D341Med (cell line): ENCODE results near the gene RAB38.
A peak's percentile ranks its signal among the peaks of the same experiment; 100 is the strongest.

Source experiments
- DNase-seq: peaks from one replicate; pipeline ENCODE4 v3.0.0; 2012; ENCODE audit warnings: low spot score

The RAB38 gene

DNA sequence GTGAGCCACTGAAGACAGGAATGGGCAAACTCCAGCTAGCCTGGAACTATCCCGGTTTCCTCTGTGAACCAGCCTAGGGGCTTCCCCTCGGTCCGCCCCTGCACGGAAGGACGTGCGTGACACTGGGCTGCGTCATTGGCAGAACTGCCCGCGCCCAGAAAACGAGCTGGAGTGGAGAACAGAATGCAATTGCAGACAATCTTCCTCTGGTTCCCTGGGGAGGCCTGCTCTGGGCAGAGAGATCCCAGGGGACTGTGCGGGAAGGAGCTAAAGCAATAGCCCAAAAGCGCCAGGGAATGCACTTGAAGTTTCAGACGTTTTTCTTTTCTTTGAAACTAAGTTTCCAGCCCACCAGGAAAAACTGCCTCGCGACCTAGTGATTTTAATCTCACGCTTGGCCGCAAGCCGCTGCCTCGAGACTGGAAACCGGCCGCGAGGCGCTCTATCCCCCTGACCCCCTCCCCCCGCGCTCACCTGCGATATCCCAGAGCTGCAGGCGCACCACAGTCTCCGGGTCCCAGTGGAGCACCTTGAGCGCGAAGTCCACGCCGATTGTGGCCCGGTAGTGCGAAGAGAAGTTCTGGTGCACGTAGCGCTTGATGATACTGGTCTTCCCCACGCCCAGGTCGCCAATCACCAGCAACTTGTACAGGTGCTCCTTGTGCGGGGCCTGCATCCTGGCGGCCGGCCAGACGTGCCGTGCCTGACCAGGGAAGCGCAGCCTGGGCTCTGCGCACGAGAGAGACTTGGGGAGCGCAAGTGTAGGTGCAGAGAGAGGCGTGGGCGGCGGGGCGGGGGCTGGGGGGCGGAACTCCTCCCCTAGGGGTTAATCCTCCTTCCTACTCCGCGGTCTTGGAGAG is at the start of gene RAB38:
Gene RAB38, minus strand, starts transcription at position 735 of the 860 bp plus-strand sequence. Its CDS starts 59 bp downstream, at position 676.
- peak; percentile 65 for DNase-seq

GRCh38 chr11:88213406-88213805 is 38.2 kb upstream of the RAB38 start:
- DNase-seq, result no peak

DNA sequence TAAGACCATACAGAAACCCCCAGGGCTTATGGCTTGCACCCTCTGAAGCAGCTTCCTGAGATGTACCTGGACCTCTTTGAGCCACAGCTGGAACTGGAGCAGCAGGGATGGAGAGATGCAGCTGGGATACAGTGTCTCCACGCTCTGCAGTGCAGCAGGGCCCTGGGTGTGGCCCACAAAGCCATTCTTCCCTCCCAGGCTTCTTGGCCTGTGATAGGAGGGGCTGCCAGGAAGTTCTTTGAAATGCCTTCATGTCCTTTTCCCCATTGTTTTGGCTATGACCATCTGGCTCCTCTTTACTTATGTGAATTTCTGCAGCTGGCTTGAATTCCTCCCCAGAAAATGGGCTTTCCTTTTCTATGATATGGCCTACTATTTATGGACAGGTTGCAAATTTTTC is 37.1 kb upstream of the RAB38 start:
- no peak for DNase-seq

GRCh38 chr11:88208745-88209144 is 33.5 kb upstream of the RAB38 start:
- DNase-seq, result no peak

- DNase-seq, result no peak
These were observed 31.5 kb upstream of the RAB38 start for GRCh38 chr11:88206751-88207150.

DNA sequence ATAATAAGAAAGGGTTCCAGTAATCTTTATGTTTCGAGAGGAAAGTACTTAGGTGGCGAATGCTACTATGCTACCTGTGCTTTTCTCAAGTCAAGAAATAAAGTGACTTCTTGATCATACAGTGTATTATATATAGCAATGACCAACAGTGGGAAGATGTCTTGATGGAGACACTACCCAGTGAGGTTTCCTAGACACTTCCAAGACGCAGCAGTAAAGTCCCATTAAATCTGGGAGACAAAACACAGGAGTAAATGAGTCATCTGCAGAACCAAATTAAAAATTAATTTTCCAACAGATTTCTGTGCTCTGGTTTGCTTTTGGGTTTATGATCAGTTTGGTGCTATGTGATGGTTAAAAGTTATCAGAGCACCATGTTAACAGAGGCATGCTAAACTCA is 29.1 kb upstream of the RAB38 start:
- DNase-seq, result no peak

DNA sequence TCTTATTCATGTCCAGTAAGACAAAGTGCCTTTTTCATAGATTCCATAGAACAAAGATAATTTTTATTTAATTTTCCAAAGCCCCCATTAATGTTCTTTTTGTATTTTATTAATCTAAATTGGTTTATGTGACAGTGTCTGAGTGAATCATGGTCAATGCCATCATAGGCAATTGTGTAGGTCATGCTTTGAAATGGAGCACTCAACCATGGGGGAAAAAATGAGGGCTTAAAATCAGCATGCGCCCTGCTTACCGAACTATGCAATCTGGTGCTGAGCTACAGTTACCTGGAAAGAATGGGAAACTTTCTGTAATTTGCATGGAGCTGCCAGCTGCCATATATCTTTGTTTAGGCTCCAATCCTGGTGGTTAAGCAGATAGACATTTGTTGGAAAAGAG is 28.4 kb upstream of the RAB38 start:
- no peak for DNase-seq

GRCh38 chr11:88202498-88202897 is 27.3 kb upstream of the RAB38 start:
- DNase-seq, result no peak

GRCh38 chr11:88196393-88196792 is 21.1 kb upstream of the RAB38 start:
- no peak for DNase-seq

GRCh38 chr11:88195908-88196307 is 20.7 kb upstream of the RAB38 start:
- no peak for DNase-seq

DNA sequence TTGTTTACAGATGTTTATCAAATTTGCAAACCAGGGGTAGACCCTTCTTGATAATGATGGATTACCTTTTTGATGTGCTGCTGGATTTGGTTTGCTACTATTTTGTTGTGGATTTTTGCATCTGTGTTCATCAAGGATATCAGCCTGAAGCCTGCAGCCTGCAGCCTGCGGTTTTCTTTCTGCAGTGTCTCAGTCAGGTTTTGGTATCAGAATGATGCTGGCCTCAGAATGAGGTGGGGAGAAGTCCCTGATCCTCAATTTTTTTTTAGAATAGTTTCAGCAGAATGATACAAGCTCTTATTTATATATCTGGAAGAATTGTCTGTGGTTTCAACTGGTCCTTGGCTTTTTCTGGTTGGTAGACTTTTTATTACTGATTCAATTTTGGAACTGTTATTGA is 19.7 kb upstream of the RAB38 start:
- no peak for DNase-seq

- DNase-seq, result no peak
These were observed 18.0 kb upstream of the RAB38 start for GRCh38 chr11:88193278-88193677.

GRCh38 chr11:88188932-88189253 is 13.7 kb upstream of the RAB38 start:
- no peak for DNase-seq

DNA sequence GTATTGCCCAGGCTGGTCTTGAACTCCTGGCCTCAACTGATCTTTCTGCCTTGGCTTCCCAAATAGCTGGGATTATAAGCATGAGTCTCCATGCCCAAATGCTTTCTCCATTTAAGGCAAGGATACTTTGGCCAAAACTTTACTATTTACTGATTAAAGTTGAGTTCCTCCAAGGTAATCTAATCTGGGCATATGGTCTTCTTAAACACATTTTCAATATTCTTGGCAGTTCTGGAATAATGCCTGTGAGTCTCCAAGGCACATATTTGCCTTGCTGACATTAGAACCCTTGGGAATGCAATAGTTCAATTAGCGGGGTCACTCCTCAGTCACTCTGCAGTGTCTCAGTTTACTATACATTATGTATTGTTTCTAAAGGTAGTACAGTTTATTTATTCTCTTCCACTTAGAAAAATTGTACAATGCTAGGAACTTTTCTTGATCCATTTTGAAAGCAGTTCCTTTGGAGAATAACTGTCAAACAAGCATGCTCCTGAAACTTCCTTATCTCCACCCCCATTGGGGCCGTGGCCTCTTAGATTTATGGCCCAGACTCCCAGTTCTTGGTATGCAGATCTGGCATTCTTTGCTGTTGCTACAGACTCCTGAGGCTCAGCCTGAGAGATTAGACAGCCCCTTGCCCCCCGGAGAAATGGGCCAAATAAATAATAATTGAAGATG is 13.1 kb upstream of the RAB38 start:
- peak; percentile 33 for DNase-seq

DNA sequence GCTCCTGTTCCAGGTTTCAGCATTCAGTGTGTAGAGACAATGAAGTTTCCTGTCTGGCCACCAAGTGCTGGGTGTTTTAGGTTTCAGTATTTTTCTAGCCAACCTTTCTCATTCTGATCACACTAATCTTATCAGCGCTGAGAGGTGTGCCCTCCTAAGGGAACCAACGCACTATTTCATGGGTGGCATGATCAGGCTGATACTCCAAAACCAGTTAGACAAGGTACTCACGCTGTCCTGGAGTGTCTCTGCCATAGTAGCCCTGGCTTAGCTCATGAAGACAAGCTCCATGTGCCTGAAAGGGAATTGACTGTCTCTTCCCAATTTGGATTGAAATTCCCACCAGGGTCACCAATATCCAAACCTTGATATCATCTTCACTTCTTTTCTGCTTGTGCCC is 8.0 kb upstream of the RAB38 start:
- no peak for DNase-seq

DNA sequence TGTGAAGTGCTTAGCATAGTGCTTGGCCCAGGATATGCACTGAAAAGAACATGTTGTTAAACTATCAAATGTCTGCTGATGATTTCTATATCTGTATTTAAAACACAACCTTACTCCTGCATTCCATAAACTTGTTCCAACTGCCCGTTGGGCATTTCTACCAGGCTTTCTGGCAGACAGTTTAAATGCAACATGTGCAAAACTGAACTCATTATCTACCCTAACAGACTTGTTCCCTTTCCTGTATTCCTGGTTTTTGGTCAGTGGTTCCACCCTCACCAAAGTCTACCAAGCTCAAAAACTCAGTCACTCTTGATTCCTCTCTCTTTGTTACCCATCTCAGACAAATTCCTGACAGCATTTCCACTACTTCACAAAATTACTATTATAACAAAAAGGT is 6.5 kb upstream of the RAB38 start:
- DNase-seq, result no peak

GRCh38 chr11:88179971-88180629 is 4.9 kb upstream of the RAB38 start:
- no peak for DNase-seq

DNA sequence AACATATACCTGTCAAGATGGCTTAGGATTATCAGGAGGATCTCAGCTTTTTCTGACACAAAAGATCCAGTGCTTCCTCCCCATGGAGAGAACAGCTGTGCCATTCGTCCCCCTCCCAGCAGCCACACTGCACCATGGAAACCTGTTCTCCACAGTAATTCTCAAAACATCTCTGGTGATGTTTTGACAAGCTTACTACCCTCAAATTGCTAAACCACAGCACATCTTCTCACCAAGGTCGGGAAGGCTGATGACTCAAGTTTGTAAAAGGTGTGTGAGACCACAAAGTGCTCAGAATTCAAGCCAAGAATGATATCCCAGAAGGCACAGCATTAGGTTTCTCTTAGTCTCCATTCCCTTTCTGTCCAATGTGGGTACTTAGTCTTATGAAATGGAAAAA is 3.9 kb upstream of the RAB38 start:
- DNase-seq, result no peak

DNA sequence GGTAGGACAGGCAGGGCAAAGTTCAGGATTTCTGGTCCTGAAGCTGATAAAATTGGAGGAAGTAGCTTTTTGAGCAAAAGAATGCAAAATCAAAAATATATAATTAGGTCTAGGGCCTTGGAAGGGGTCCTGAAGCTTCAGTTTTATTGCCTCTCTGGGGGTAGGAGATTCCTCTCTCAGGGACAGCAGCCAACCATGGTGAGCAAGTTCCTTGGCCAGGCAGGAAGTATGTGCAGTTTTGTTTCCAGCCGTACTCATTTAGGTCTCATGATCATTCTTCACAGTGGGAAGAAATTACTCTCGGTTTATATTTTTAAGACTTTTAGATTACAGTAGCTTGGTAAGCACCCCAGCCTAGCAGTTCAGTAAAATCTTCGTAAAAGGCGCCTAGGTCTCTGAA is 2.9 kb upstream of the RAB38 start:
- DNase-seq, result no peak

GRCh38 chr11:88175569-88176075 is 379 bp upstream of the RAB38 start:
- DNase-seq, result no peak

- no peak for DNase-seq
These were observed 1.3 kb downstream of the RAB38 start for GRCh38 chr11:88173956-88174355.

- no peak for DNase-seq
These were observed 3.3 kb downstream of the RAB38 start for GRCh38 chr11:88171982-88172381.

DNA sequence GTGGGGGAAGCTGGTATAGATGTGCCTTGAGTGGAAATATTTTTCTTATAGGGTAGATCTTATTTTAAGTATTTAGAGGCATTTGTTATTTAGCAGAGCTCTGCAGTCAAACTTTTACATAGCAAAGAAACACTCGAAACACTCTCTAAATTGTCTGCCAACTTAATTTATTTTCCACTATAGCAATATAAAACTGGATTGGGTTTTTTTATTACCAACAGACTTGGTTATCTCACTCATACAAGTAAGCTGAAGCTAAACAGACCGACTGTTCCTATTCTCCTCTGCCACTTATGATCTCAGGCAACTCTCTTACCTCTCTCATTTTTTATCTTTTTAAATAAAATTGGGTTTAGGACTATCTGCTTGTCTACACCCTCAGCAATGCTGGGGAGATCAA is 4.6 kb downstream of the RAB38 start:
- DNase-seq, result no peak
